NB4 (cell line): ENCODE measurements around the gene CHRDL2.

ENCODE experiments used
- DNase-seq: peaks from one replicate; pipeline ENCODE4 v3.0.0; 2010; ENCODE audit warnings: low read depth
- H3K4me3 ChIP-seq: one replicate; pipeline ENCODE4 v1.5.1; 2011; ENCODE audit warnings: mild to moderate bottlenecking, low read depth, low read length, moderate library complexity
- CTCF ChIP-seq: IDR thresholded peaks from one replicate; pipeline ENCODE4 v1.5.1; 2012; ENCODE audit warnings: low read depth, low read length
- MAX ChIP-seq: IDR thresholded peaks from 2 replicates; pipeline ENCODE4 v1.6.1; 2011; ENCODE audit warnings: low read depth, low read length
- MYC ChIP-seq: IDR thresholded peaks from 2 replicates; pipeline ENCODE4 v1.6.1; 2011; ENCODE audit warnings: low read depth, low read length
- POLR2A ChIP-seq: IDR thresholded peaks from 2 replicates; pipeline ENCODE4 v1.6.1; 2011; ENCODE audit warnings: mild to moderate bottlenecking; ENCODE audit not compliant: insufficient read length; ENCODE audit errors: extremely low read depth

The CHRDL2 gene

GRCh38 chr11:74683941-74684481 is 47.2 kb downstream of the CHRDL2 start:
- TF ChIP-seq CTCF (no peak), MYC (no peak), MAX (no peak)
- DNase-seq: no peak
- H3K4me3 ChIP-seq: no peak overlapping the region

GRCh38 chr11:74683279-74683871 is 47.9 kb downstream of the CHRDL2 start:
- no peak for TF ChIP-seq POLR2A
- TF ChIP-seq CTCF: no peak
- TF ChIP-seq MAX: no peak
- TF ChIP-seq MYC: no peak
- no peak overlapping the region for H3K4me3 ChIP-seq
- no peak for DNase-seq

- TF ChIP-seq MYC: no peak
- no peak for TF ChIP-seq POLR2A
- no peak for TF ChIP-seq CTCF
- no peak for TF ChIP-seq MAX
- DNase-seq: no peak
- no peak overlapping the region for H3K4me3 ChIP-seq
Observed at GRCh38 chr11:74682731-74683278, 48.4 kb downstream of the CHRDL2 start.

- TF ChIP-seq POLR2A: no peak
- TF ChIP-seq MYC: no peak
- no peak for TF ChIP-seq CTCF
- no peak for TF ChIP-seq MAX
- no peak overlapping the region for H3K4me3 ChIP-seq
- DNase-seq: no peak
Observed at GRCh38 chr11:74681686-74682651, 49.3 kb downstream of the CHRDL2 start.

- TF ChIP-seq MAX (no peak), POLR2A (no peak), MYC (no peak), CTCF (no peak)
- DNase-seq: no peak
- no peak overlapping the region for H3K4me3 ChIP-seq
Observed at GRCh38 chr11:74680703-74681531, 50.3 kb downstream of the CHRDL2 start.
